ENCODE data around the gene MANBA.

DNA sequence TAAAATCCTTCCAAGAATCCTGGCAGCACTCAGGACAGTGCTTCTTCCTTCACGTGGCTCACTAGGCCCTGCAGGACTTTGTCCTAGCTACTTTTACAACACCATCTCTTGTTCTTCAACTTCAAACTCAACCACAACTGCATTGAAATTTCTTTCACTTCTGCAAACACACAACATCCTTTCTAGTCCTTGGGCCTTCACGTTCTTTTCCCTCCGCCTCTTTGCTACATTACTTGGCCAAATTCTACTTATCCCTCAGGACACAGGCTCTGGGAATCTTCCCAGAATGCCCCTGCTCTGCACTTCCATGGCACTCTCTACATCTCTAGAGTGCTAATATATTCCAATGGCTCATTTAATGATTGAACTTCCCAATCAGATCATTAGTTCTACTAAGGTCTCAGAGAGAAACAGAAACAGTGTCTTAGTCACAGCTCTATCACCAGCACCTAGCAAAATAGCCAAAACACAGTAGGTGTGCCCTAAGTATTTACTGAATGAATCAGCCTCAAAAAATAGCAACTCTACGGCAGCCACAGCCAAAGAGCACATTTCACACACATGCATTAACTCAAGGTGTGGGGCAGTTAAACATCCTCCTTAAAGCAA lies 73.3 kb downstream of the MANBA start:
- no peak for TF ChIP-seq CTCF (IDR thresholded peaks at IDR 0.05)
- no peak for TF ChIP-seq POLR2A (IDR thresholded peaks at IDR 0.05)
- TF ChIP-seq POLR2AphosphoS5 (IDR thresholded peaks at IDR 0.05), result no peak
- no peak for TF ChIP-seq EP300 (IDR thresholded peaks at IDR 0.05)

All from gastroesophageal sphincter (tissue), 3 donors.